NCI-H128 (cell line): ENCODE measurements around the gene MICAL1.
A peak's percentile ranks its signal among the peaks of the same experiment; 100 is the strongest.

ENCODE experiments used
- DNase-seq: peaks from one replicate; lab custom pipeline; 2025; ENCODE audit not compliant: unreplicated experiment; lab: John Stamatoyannopoulos, UW

Gene MICAL1, protein sequence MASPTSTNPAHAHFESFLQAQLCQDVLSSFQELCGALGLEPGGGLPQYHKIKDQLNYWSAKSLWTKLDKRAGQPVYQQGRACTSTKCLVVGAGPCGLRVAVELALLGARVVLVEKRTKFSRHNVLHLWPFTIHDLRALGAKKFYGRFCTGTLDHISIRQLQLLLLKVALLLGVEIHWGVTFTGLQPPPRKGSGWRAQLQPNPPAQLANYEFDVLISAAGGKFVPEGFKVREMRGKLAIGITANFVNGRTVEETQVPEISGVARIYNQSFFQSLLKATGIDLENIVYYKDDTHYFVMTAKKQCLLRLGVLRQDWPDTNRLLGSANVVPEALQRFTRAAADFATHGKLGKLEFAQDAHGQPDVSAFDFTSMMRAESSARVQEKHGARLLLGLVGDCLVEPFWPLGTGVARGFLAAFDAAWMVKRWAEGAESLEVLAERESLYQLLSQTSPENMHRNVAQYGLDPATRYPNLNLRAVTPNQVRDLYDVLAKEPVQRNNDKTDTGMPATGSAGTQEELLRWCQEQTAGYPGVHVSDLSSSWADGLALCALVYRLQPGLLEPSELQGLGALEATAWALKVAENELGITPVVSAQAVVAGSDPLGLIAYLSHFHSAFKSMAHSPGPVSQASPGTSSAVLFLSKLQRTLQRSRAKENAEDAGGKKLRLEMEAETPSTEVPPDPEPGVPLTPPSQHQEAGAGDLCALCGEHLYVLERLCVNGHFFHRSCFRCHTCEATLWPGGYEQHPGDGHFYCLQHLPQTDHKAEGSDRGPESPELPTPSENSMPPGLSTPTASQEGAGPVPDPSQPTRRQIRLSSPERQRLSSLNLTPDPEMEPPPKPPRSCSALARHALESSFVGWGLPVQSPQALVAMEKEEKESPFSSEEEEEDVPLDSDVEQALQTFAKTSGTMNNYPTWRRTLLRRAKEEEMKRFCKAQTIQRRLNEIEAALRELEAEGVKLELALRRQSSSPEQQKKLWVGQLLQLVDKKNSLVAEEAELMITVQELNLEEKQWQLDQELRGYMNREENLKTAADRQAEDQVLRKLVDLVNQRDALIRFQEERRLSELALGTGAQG

DNA sequence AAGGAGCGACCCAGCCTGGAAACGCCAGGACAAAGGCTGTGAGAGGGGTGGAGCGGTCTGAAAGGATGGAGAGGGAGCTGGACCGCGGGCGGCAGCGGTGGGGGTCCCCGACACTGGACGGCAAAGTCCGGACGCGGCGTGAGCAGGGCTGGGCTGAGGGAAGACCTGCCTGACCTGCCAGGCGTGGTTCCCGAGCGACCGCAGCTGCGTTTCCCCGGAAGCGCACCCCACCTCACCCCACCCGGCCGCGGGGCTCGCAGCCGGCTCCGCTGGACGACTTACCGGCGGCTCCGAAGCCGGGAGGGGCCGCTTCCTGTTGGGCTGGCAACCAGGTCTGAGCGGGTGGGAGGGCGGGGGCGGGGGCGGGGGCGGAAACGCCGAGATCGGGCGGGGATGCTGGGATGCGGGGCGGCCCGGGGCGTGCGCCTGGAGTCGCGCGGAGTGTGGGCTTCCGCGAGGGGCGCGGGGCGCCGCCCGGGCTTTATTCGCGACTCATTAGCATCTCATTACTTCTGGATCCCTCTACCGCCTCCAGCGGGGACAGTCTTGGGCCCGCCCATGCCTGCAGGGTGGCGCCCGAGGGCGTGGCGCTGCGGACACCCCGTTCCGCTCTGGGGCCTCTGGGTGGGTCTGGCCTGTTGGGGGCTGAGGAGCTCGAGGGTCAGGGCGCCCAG lies at the start of gene MICAL1:
Gene MICAL1 (minus strand): TSS at position 336 of the 674 bp plus-strand sequence. CDS start 1,576 bp downstream, outside the sequence.
- DNase-seq = no peak

DNA sequence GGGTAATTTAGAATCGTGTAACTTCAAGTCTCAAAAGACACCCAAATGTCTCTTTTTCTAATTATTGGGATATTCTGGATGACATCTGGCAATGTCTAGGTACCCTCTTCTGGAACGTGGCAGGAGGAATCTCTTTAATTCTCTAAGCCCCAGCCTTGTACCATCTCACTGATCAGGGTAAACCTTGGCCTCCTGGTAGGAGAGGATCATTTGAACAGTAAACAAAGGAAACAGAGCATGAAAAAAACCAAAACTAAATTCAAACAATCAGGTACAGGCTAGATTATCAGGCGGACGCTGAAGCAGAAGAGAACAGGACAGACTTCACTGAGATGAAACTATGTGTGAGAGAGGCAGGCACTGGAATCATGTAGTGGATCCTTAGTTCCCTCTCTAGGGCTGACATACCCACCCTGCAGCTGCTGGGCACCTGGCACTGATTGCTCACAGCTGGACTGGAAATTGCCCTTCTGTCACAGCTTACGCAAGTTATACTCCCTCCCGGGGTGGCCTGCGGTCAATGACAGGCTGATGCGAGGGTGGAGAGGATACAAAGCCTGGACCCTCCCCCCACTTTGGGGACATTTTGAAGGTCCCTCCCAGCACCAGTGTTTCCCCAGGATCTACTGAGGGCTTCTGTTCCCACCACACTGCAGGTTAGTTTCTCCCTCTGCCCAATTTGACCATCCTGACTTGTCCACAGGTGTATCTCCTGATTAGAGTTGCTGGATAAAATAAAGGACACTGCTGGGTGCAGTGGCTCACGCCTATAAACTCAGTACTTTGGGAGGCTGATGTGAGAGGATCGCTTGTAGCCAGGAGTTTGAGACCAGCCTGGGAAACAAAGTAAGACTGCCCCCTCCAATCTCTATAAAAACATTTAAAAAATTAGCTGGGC lies 48.0 kb upstream of the MICAL1 start:
- no peak for DNase-seq

GRCh38 chr6:109498936-109499335 lies 43.4 kb upstream of the MICAL1 start:
- DNase-seq = no peak

DNA sequence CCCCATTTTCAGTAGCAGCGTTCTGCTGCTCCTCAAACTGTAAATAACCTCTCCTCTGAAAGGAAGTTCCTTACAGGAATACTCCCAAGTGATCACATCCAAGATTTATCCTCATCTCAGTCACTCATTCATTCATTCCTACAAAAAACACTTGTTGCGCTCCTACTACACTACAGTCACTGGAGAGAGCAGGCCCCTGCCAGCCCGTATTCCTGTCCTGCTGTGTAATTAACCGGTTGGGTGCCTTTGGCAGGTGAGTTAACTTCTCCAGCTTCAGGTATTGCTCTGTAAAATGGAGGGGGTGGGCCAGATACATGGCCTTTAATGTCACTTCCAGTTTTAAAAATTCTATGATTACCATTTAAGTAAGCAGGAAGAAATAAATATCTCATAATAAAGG lies 42.5 kb upstream of the MICAL1 start:
- no peak for DNase-seq

GRCh38 chr6:109496036-109496772 lies 40.6 kb upstream of the MICAL1 start:
- DNase-seq = no peak

GRCh38 chr6:109493865-109494264 lies 38.3 kb upstream of the MICAL1 start:
- DNase-seq = no peak

- no peak for DNase-seq
Observed at GRCh38 chr6:109491207-109491938, 35.8 kb upstream of the MICAL1 start.

DNA sequence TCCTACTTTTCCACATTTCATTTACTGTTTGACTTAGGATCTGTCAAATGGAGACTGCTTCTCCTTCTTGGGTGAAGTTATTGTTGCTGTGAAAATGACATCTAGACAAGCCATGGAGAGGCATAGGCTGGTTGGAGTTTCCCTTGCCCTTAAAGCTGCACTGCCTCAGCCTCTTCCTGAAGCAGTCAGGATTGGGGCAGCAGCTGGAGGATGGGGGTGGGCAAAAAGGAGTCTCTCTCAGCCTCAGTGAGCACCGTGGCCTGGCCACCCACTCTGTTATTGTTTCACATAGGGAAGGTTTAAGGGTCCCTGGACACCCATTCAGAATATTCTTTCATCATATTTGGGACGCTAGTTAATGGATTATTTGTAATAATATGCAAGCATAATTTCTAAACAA lies 35.1 kb upstream of the MICAL1 start:
- no peak for DNase-seq

GRCh38 chr6:109488001-109488400 lies 32.4 kb upstream of the MICAL1 start:
- no peak for DNase-seq

- DNase-seq = no peak
Observed at GRCh38 chr6:109486068-109486467, 30.5 kb upstream of the MICAL1 start.

DNA sequence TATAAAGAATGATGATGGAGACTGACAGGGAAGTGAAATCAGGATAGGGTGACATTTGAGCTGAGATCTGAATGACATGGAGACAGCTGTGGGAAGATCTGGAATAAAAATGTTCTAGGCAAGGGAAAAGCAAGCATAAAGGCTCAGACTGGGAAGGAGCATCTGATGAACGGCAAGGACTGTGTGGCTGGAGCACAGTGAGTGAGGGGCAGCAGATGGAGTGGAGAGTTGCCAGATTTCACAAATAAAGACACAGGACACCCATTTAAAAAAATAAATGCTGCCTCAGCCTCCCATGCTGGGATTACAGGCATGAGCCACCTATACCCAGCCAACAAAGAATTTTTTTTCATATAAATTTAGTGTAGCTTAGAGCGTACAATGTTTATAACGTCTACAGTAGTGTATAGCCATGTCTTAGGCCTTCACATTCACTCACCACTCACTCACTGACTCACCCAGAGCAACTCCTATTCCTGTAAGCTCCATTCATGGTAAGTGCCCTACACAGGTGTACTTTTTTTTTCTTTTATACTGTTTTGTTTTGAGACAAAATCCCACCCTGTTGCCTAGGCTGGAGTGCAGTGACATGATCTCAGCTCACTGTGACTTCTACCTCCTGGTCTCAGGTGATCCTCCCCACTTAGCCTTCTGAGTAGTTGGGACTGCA lies 29.8 kb upstream of the MICAL1 start:
- DNase-seq = no peak

DNA sequence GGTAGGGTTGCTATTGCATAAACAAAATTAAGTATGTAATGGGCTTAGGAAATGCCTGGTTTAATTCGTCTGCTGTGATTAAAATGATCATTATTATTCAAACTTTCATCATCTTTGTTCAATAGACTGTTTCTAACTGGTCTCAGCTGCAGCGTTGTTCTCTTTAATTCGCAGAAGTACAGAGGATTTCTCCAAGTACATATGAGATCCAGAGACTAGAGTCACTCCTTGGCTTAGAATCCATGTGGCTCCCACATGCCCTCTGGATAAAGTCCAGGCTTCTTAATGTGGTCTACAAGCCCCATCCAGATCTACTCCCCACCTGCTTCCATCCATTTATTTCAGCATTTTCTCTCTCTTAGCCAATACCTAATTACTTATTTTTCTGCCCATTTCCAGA lies 28.6 kb upstream of the MICAL1 start:
- no peak for DNase-seq

DNA sequence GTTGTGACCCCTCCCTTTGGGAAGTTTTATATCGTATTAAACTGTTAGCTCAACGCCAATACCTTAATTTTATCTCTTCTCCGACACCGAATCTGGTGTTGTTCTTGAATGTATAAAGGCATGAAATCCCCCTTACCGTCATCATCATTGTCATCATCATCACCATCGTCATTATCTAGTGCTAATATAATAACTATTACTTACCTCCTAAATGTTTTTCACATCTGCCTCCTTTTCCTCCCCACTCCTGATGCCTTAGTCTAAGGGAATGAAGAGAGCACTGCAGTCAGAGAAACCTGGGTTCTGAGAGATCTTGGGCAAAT lies 28.1 kb upstream of the MICAL1 start:
- DNase-seq = no peak

DNA sequence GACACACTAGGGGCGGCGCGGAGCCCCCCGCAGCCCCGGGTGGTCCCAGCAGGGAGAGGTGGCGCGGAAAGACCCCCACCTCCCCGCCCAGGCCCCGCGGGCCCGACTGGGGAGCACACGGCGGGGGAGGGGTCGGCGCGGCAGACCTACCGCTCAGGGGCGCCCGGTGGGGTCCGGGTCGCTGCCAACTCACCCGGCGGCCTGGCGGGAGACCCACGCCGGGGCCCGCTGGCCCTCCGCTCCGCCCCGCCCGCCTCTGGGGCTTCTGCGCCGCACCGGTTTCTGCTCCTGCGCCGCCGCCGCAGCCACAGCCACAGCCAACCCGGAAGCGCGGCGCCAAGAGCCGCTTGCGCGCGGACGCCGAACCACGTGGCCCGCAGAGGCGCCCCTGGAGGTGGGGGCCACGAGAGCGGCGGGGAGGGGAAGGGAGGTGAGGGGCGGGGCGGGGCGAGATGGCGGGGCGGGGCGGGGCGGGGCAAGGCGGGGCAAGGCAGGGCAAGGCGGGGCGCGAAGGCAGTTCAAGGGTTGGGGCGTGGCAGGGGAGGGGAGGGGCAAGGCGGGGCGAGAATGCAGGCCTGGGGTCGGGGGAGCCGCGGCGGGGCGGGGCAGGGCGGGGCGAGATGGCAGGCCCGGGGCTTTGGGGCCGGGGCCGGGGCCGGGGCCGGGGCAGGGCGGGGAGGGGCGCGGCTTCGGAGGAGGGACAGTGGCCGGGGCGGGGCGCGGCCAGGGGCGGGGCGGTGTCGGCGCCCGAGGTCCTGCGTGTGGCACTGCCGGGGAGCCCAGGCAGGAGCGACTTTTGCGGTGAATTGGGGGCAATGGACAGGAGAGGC lies 27.5 kb upstream of the MICAL1 start, which contains the start of gene ZBTB24:
Gene ZBTB24 (minus strand): TSS at position 315 of the 830 bp plus-strand sequence. CDS start 1,193 bp downstream, outside the sequence.
- DNase-seq = peak; percentile 74

GRCh38 chr6:109480993-109481480 lies 25.5 kb upstream of the MICAL1 start:
- DNase-seq = no peak

GRCh38 chr6:109478841-109479624 lies 23.5 kb upstream of the MICAL1 start:
- DNase-seq = no peak
